ENCODE results near the gene KIAA0930. TPM values are rescaled to one million over a fixed set of nuclear protein-coding genes. Genes with fewer than 3 reads are reported as not detected.
"Not testable (repeated sequence)": the region's sequence is repeated elsewhere in the genome, so short reads cannot be mapped to it uniquely, and the experiment has no call there.

KIAA0930 gene
- total RNA-seq, 2 experiments from 2014 or later: 13.3 to 17.8 TPM

GRCh38 chr22:45196926-45197605 is 43.6 kb downstream of the KIAA0930 start:
- Mint-ChIP-seq H3K27ac (no peak overlapping the region), H3K27me3 (no peaks in the 10 kb centered on the region), H3K9me3 (no peaks in the 10 kb centered on the region), H3K36me3 (ENCODE audit: low read depth) (no peaks in the 10 kb centered on the region), H3K4me1 (no peaks in the 10 kb centered on the region), H3K4me3 (no peak overlapping the region)
- ChIA-PET POLR2A (no interaction called here), CTCF (no interaction called here)
- DNase-seq: no peak

- POLR2A ChIA-PET: no interaction called here
- H3K27ac Mint-ChIP-seq: no peak overlapping the region
- H3K36me3 Mint-ChIP-seq (ENCODE audit: low read depth): no peaks in the 10 kb centered on the region
- no peak for DNase-seq
- H3K9me3 Mint-ChIP-seq: no peaks in the 10 kb centered on the region
- H3K4me3 Mint-ChIP-seq: no peak overlapping the region
- H3K4me1 Mint-ChIP-seq: no peaks in the 10 kb centered on the region
- CTCF ChIA-PET: no interaction called here
- no peaks in the 10 kb centered on the region for H3K27me3 Mint-ChIP-seq
Measured at GRCh38 chr22:45196308-45196707, 44.4 kb downstream of the KIAA0930 start.

- no peak for DNase-seq
- POLR2A ChIA-PET: no interaction called here
Measured at GRCh38 chr22:45195616-45196015, 45.1 kb downstream of the KIAA0930 start.

DNA sequence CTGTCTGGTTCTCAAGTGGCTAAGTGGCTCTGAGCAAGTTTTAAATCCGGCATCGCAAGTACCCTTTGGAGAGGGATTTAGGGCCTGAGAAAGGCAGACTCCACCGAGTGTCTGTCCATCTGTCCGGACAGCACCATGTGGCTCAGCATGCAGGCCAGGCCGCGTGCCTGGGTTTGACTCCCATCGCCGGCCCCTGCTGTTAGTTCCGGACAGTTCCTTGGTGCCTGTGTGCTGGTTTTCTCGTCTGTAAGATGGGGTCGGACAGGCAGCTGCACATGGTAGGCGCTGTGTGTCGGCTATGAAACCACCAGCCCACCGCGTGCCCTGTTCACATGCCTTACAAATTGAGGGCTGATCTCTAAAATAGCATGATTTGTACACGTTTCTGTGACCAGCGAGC is 46.0 kb downstream of the KIAA0930 start:
- Mint-ChIP-seq H3K27ac (no peak overlapping the region), H3K4me1 (no peaks in the 10 kb centered on the region), H3K36me3 (ENCODE audit: low read depth) (no peaks in the 10 kb centered on the region), H3K27me3 (no peaks in the 10 kb centered on the region), H3K9me3 (no peaks in the 10 kb centered on the region), H3K4me3 (no peak overlapping the region)
- no peak for DNase-seq
- ChIA-PET CTCF (no interaction called here), POLR2A (no interaction called here)

More at GRCh38 chr22:45195616-45196015, 45.1 kb downstream of the KIAA0930 start:
- H3K4me1 Mint-ChIP-seq: no peaks in the 10 kb centered on the region
- H3K4me3 Mint-ChIP-seq: no peak overlapping the region
- no peaks in the 10 kb centered on the region for H3K9me3 Mint-ChIP-seq
- peak overlapping the region; percentile 36 for H3K27ac Mint-ChIP-seq
- CTCF ChIA-PET: no interaction called here
- no peaks in the 10 kb centered on the region for H3K27me3 Mint-ChIP-seq
- no peaks in the 10 kb centered on the region for H3K36me3 Mint-ChIP-seq (ENCODE audit: low read depth)

- H3K4me1 Mint-ChIP-seq: no peaks in the 10 kb centered on the region
- no peaks in the 10 kb centered on the region for H3K9me3 Mint-ChIP-seq
- POLR2A ChIA-PET: no interaction called here
- H3K36me3 Mint-ChIP-seq (ENCODE audit: low read depth): peaks cover 10% of the 10 kb centered on the region
- CTCF ChIA-PET: interaction anchor here (1.4 to 2.4 kb wide), 2 partner anchors 18 to 29 kb away, joined by 3 to 7 read pairs; partner anchors contain the start of gene NUP50
- no peak overlapping the region for H3K4me3 Mint-ChIP-seq
- H3K27me3 Mint-ChIP-seq: no peaks in the 10 kb centered on the region
- H3K27ac Mint-ChIP-seq: no peak overlapping the region
- DNase-seq: no peak
Measured at GRCh38 chr22:45192701-45193187, 48.0 kb downstream of the KIAA0930 start.

DNA sequence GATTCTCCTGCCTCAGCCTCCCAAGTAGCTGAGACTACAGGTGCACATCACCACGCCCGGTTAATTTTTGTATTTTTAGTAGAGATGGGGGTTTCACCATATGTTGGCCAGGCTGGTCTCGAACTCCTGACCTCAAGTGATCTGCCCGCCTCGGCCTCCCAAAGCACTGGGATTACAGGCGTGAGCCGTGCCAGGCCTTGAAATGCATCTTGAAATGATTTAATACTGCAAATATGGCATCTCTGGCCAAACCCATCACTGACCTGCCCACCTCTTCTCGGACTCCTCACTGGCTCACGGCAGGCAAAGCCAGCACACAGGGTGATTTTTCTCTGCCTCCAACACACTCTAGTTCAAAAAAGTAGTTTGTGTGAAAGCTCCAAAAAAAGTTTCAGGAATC is 48.9 kb downstream of the KIAA0930 start:
- H3K4me3 Mint-ChIP-seq, H3K27me3 Mint-ChIP-seq, POLR2A ChIA-PET, DNase-seq, H3K27ac Mint-ChIP-seq, H3K9me3 Mint-ChIP-seq, H3K4me1 Mint-ChIP-seq: not testable (repeated sequence)
- H3K36me3 Mint-ChIP-seq (ENCODE audit: low read depth): peaks cover 17% of the 10 kb centered on the region
- CTCF ChIA-PET: interaction anchor here (1.4 to 2.4 kb wide), 2 partner anchors 17 to 28 kb away, joined by 3 to 7 read pairs; partner anchors contain the start of gene NUP50

GRCh38 chr22:45190202-45190872 is 50.4 kb downstream of the KIAA0930 start:
- no peak overlapping the region for H3K4me3 Mint-ChIP-seq
- no peaks in the 10 kb centered on the region for H3K27me3 Mint-ChIP-seq
- POLR2A ChIA-PET: no interaction called here
- no peak for DNase-seq
- CTCF ChIA-PET: interaction anchor here (2.4 kb wide), 1 partner anchor 27 kb away, joined by 7 read pairs; the partner anchor contains the start of gene NUP50
- H3K4me1 Mint-ChIP-seq: peaks cover 7% of the 10 kb centered on the region
- no peaks in the 10 kb centered on the region for H3K9me3 Mint-ChIP-seq
- H3K27ac Mint-ChIP-seq: no peak overlapping the region
- H3K36me3 Mint-ChIP-seq (ENCODE audit: low read depth): peaks cover 25% of the 10 kb centered on the region

- Mint-ChIP-seq H3K4me3 (no peak overlapping the region), H3K4me1 (peaks cover 16% of the 10 kb centered on the region), H3K9me3 (no peaks in the 10 kb centered on the region), H3K27me3 (no peaks in the 10 kb centered on the region), H3K27ac (no peak overlapping the region), H3K36me3 (ENCODE audit: low read depth) (peaks cover 40% of the 10 kb centered on the region)
- ChIA-PET POLR2A (no interaction called here), CTCF (no interaction called here)
- no peak for DNase-seq
Measured at GRCh38 chr22:45188779-45189178, 51.9 kb downstream of the KIAA0930 start.

DNA sequence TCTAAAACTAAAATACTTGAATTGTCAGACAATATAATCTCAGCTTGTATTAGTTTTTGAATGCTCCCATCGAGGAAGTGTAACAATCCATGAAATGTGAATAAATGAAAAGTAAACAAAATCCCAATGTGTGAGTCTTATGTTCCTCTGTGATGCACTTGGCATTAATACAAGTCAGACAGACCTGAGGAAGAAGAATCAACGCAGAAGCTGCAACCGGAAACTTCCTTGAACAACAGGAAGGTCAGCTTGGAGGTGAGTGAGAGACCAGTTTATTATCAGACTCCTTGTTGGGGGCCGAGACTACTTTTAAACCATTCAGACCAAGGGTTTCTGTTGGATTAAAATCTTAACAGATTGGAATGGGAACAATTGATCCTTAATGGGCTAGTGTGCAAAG is 52.8 kb downstream of the KIAA0930 start:
- Mint-ChIP-seq H3K4me3 (no peak overlapping the region), H3K4me1 (peaks cover 16% of the 10 kb centered on the region), H3K27ac (no peak overlapping the region), H3K36me3 (ENCODE audit: low read depth) (peaks cover 49% of the 10 kb centered on the region), H3K27me3 (no peaks in the 10 kb centered on the region), H3K9me3 (no peaks in the 10 kb centered on the region)
- ChIA-PET CTCF (no interaction called here), POLR2A (no interaction called here)
- no peak for DNase-seq

GRCh38 chr22:45185718-45186514 is 54.8 kb downstream of the KIAA0930 start:
- H3K9me3 Mint-ChIP-seq: no peaks in the 10 kb centered on the region
- no peak overlapping the region for H3K4me3 Mint-ChIP-seq
- CTCF ChIA-PET: interaction anchor here (0.8 to 1.7 kb wide), 2 partner anchors 15 to 23 kb away, joined by 3 to 4 read pairs; no protein-coding TSS in a partner anchor
- no peak overlapping the region for H3K27ac Mint-ChIP-seq
- DNase-seq: no peak
- POLR2A ChIA-PET: no interaction called here
- H3K4me1 Mint-ChIP-seq: peaks cover 25% of the 10 kb centered on the region
- peaks cover 64% of the 10 kb centered on the region for H3K36me3 Mint-ChIP-seq (ENCODE audit: low read depth)
- H3K27me3 Mint-ChIP-seq: no peaks in the 10 kb centered on the region

DNA sequence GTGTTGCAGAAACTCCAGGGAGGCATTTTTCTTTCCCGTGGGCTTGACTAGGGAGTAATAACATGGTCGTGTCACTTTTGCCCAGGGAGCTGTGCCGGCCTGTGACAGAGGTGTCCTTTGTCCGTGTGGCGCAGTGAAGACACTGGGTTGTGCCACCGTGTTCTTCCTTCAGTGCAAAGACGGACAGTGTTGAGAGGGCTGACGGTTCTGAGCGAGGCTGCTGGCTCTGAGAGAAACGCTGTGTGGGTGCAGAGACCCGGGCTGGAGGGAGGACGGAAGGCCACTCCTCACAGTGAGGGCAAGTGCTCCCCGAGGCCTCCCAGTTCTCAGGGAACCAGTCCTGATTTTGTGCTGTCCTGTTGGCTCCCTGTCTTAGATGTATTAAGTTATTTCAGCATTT is 56.7 kb downstream of the KIAA0930 start:
- DNase-seq: no peak
- Mint-ChIP-seq H3K27me3 (no peaks in the 10 kb centered on the region), H3K27ac (no peak overlapping the region), H3K4me3 (no peak overlapping the region), H3K36me3 (ENCODE audit: low read depth) (peaks cover 81% of the 10 kb centered on the region), H3K4me1 (peaks cover 38% of the 10 kb centered on the region), H3K9me3 (no peaks in the 10 kb centered on the region)
- POLR2A ChIA-PET: no interaction called here
- CTCF ChIA-PET: interaction anchor here (1.2 kb wide), 1 partner anchor 19 kb away, joined by 3 read pairs; no protein-coding TSS in a partner anchor

DNA sequence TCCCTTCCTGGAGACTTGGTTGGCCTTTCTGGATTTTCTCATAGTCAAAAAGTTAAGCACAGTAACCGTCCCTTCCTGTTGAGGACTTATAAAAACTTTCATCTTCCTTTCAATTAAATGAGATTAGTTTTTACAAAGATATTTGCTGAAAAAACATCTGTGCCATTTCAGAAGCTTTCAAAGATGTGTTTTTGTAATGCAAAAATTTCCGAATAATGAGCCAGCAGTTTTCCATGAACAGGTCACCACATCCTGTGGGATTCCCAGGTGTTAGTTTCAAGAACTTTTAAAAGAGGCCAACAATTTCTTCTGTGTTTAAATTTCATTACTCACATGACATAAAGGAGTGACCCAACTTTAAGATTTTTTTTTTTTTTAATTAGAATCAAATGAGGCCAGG is 58.9 kb downstream of the KIAA0930 start:
- DNase-seq: no peak
- POLR2A ChIA-PET: no interaction called here

GRCh38 chr22:45181240-45181639 is 59.5 kb downstream of the KIAA0930 start:
- Mint-ChIP-seq H3K4me3 (no peak overlapping the region), H3K9me3 (no peaks in the 10 kb centered on the region), H3K27me3 (no peaks in the 10 kb centered on the region), H3K4me1 (peaks cover 60% of the 10 kb centered on the region), H3K27ac (no peak overlapping the region), H3K36me3 (ENCODE audit: low read depth) (peaks cover 89% of the 10 kb centered on the region)
- no peak for DNase-seq
- ChIA-PET CTCF (no interaction called here), POLR2A (no interaction called here)

More for the DNA sequence above, 58.9 kb downstream of the KIAA0930 start:
- CTCF ChIA-PET: no interaction called here
- H3K27ac Mint-ChIP-seq: no peak overlapping the region
- peaks cover 85% of the 10 kb centered on the region for H3K36me3 Mint-ChIP-seq (ENCODE audit: low read depth)
- no peak overlapping the region for H3K4me3 Mint-ChIP-seq
- H3K27me3 Mint-ChIP-seq: no peaks in the 10 kb centered on the region
- H3K9me3 Mint-ChIP-seq: no peaks in the 10 kb centered on the region
- H3K4me1 Mint-ChIP-seq: peaks cover 57% of the 10 kb centered on the region

Measured in activated CD4-positive, alpha-beta T cell treated with anti-CD3 and anti-CD28 coated beads, Interleukin-2, amount 10 ng/mL, durations not matched to agents 7 days and 5 days (primary cell).